Stimulated activated CD8-positive, alpha-beta memory T cell treated with anti-CD3 and anti-CD28 coated beads, Interleukin-12 subunit alpha, Interleukin-12 subunit beta, amount 100 ng/mL, for 4 hours (primary cell): ENCODE data around the gene SLU7.

Experiments
- DNase-seq: peaks from one replicate; pipeline ENCODE4 v3.0.0-alpha.2; 2020; ENCODE audit warnings: low read depth

Gene SLU7

GRCh38 chr5:160367261-160367660, 51.6 kb downstream of the SLU7 start:
- no peak for DNase-seq

- DNase-seq = no peak
Measured at GRCh38 chr5:160366230-160366629, 52.7 kb downstream of the SLU7 start.

GRCh38 chr5:160363660-160364395, 55.1 kb downstream of the SLU7 start:
- no peak for DNase-seq

GRCh38 chr5:160363211-160363610, 55.7 kb downstream of the SLU7 start:
- no peak for DNase-seq

- DNase-seq = no peak
Measured at GRCh38 chr5:160361624-160362228, 57.2 kb downstream of the SLU7 start.

- DNase-seq = no peak
Measured at GRCh38 chr5:160360310-160360709, 58.6 kb downstream of the SLU7 start.

GRCh38 chr5:160359816-160360215, 59.1 kb downstream of the SLU7 start:
- no peak for DNase-seq

- DNase-seq = no peak
Measured at GRCh38 chr5:160359242-160359641, 59.6 kb downstream of the SLU7 start.

GRCh38 chr5:160357861-160358411, 60.9 kb downstream of the SLU7 start:
- no peak for DNase-seq

- DNase-seq = no peak
Measured at GRCh38 chr5:160357394-160357793, 61.5 kb downstream of the SLU7 start.

GRCh38 chr5:160356550-160357347, 62.1 kb downstream of the SLU7 start:
- DNase-seq = no peak

GRCh38 chr5:160354666-160355065, 64.2 kb downstream of the SLU7 start:
- DNase-seq = no peak

GRCh38 chr5:160353379-160353778, 65.5 kb downstream of the SLU7 start:
- no peak for DNase-seq

GRCh38 chr5:160352308-160352707, 66.6 kb downstream of the SLU7 start:
- DNase-seq = no peak
